ENCODE measurements around the gene TCTN1.

The TCTN1 gene

DNA sequence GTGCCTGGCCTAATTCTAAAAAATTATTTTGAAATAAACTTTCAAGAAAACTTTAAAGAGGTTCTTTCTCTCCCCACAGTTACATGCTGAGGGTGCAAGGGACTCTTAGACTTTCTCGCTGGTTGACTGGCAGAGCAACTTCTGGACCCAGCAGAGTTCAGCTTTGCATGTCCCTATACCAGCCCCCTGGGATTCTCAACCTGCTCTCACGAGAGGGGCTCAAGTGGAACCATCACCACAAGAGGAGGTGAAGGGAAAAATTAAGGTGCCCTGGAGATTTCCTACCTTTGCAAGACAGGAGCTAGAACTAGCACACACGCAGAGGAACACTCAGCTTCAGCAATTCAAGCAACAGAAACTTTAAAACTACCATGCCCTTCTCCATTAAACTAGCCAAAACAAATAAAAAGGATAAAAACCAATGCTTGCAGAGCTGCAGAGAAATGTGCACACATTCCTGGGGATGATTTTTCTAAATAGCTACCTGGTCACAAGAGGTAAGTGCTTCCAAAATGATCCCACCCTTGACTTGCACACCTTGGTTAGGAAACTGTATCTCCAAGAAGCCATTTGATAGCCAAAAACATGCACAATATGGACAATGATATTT lies 72.5 kb downstream of the TCTN1 start:
- no peak for DNase-seq

GRCh38 chr12:110687396-110688169 lies 73.7 kb downstream of the TCTN1 start:
- no peak for DNase-seq

DNA sequence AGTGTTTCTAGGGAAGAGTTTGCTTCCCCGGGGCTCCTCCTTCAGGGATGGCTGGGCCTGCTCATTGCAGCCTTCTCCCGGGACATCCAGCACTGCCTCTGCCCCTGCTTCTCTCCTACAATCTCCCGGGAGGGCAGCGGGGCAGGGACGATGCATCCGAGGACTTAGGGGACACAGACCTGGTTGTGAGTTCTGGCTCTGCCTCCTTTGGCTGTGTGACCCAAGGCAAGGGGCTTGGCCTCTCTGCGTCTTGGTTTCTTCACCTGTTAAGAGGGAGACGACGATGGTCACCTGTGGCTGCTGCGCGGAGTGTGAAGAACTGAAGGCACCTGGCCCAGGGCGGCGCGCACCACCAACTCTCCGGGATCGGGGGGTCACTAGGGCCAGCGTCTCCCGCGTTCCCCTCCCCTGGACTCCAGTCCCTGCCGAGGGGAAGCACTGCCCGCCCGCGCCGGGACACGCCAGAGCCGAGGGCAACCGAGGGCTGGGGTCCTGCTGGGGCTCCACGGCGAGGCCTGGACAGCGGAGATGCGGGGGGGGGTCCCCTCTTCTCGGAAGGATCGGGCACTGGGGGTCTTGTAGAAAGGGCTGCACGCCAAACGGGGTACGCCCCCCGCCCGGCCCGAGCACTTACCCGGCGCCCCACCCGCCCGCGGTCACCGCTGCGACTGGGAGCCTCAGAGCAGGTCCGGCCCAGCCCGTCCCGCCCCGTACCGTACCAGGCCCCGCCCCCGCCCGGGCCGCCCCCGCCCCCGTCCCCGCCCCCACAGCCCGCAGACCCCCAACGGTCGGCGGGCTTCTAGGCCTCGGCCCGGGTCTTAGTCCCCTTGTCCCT lies 74.7 kb downstream of the TCTN1 start, which contains the start of gene HVCN1:
HVCN1 (minus strand) TSS at position 670 of the 835 bp plus-strand sequence. CDS start 5,870 bp downstream, outside the sequence.
- DNase-seq = no peak

DNA sequence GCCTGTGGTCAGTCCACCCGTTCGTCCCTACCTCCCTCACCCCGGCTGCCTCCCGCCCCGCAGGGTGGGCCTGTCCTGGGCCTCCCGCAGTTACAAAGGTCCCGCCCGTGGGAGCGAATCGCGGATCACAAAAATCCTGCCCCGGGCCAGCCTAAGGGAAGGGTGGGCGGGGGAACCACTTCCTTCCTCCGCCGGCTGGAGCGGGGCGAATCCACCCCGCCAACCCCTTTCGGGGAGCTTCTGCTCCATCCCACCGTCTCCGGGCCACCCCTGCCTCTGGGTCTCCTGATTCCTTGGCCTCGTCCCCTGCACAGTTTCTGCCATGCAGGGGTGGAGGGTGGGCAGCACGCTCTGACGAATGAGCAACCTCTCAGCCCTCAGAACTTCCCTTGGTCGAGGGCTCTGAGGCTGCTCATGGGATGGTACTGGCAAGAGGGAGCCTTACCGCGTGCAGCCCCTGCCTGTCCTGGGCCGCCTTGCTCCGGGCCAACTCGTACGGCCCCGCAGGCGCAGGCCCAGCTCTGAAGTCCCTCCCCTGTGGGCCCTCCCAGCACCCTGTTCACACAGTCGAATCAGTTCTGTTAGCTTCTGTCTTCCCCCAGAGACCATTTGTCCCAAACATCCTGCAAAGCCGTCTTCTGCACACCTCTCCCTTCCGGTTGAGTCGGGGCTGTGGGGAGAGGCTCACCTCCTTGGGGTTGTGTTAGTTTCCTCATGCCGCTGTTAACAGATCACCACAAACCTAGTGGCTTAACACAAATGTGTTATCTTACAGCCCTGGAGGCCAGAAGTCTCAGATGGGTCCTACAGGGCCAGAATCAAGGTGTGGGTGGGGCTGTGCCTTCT lies 75.6 kb downstream of the TCTN1 start:
- DNase-seq = no peak

GRCh38 chr12:110690127-110690430 lies 76.2 kb downstream of the TCTN1 start:
- no peak for DNase-seq

DNA sequence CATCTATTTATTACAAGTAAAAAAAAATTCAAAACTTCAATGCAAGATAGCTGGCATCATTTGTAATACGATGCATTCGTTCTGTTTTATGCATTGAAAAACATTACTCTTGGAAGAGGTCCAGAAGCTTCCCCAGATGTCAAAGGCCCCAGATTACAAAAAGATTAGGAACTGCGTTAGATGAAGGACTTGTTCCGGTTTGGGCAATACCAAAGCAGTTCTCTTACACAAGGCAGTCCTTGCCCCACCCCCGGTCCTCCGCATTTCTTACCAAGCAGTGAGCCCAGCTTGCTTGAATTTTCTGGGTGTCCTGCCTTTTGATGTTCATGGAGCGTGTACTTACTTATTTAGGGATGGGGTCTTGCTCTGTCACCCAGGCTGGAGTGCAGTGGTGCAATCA lies 79.8 kb downstream of the TCTN1 start:
- no peak for DNase-seq

DNA sequence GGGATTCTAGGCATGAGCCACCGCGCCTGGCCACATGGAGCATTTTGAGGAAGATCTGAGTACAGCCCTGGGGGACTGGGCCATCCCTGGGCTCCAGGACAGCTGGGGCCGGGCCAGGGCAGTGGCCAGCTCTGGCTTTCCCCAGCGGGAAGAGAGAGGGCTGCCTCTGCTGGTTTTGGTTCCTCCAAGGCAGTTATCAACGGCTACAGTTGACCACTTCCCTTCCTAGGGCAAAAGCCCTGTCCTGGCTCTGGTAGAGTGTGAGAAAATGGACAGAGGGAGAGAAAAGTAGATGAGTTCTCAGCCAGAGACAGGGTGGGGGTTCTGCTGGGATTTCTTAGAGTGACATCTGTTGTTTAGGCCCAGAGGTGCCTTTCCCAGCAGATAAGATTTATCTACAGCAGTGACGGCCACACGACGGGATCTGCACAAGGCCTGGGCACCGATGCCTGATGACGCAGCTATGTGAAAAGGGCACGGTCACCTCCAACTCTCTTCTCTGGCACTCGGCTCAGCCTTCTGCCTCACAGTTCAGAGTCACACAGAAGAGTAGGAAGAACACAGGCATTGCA lies 80.5 kb downstream of the TCTN1 start:
- no peak for DNase-seq

- DNase-seq = no peak
Observed at GRCh38 chr12:110696283-110696682, 82.4 kb downstream of the TCTN1 start.

DNA sequence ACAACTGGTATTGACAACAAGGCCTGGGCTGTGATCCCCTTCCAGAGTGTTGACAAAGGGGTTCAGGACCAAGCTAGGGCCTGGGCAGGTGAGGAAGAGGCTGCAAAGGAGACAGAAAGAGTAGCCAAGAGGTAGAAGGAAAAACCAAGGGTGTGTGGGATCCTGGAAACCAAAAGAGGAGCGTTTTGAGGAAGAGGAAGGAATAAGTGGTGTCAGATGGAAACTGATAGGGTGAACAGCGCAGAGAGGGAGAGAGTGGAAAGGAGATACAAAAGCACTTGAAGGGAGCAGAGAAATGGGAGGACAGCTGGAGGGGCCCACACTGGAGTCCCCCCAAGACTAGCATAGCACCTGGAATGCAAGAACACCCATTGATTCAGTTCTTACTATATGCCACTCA lies 83.3 kb downstream of the TCTN1 start:
- DNase-seq = no peak

DNA sequence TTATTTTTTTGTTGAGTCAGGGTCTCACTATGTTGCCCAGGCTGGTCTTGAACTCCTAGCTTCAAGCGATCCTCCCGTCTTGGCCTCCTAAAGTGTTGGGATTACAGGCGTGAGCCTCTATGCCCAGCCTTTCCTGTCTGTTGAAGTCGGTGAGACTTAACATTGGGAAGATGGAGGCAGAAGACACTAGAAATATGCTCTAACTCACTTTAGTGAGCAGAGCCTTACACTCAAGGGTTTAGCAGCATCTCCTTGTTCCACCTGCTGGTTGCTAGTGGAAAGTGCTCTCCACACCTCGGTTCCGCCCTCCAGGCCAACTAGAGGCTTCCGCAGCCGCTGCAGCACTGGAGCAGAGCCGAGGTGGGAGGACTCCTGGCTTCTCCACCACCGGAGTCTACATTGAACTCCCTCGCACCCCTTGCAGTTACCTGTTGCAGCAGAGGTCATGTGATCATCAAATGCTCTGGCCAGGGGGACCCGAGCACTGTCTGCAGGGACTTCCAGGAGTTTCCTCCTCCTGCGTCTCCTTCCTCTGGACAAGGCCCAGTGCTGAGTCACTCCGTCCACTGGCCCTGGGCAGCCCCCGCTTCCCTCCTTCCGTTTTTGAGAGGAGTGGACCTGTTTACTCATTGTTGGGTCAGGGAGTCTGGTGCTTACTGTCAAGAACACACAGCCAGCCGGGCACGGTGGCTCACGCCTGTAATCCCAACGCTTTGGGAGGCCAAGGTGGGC lies 84.4 kb downstream of the TCTN1 start:
- no peak for DNase-seq

Data from cerebellar nuclear complex (tissue), 1 donor.